GM19438 (cell line): ENCODE data around the gene LRP1B.

Experiments
- ATAC-seq: cut with Tn5 transposase; IDR thresholded peaks from one replicate; pipeline ENCODE4 v1.9.1; 2021; ENCODE audit warnings: low read depth; ENCODE audit not compliant: unreplicated experiment

The LRP1B gene

DNA sequence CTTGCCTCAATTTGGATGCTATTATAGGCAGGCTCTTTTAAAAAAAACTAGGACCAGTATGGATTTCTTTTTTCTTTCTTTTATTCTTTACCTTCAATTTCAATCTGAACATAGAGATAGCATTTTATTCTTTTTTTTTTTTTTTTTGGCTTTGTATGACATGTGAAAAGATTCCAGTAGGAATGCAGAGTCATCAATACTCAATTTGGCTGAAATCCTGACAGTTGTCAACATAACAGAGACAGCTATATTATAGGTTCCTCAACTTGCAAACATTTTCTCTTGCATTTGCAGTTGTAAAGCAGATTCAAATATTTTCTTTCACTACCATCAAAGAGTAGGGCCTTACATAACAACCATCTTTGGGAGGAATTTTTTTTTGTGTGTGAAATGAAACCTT is 334.4 kb downstream of the LRP1B start:
- no peak for ATAC-seq

DNA sequence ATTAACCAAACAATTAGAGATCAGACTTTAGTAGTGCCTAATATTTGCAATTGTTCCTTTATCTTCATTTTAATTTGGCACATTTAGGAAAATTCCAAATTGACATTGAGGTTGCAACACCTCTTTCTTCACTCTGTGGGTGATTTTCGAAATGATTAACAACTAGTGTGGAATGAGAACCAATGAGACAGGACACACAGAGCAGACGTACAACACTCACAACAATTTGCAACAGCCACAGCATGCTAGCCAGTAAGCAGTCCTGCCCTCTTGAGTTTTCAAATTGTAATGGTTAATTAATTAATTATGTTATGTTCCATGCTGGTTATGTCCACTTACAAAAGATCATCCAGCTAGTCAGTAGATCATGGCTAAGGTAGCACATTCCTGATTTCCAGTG is 339.3 kb downstream of the LRP1B start:
- no peak for ATAC-seq

DNA sequence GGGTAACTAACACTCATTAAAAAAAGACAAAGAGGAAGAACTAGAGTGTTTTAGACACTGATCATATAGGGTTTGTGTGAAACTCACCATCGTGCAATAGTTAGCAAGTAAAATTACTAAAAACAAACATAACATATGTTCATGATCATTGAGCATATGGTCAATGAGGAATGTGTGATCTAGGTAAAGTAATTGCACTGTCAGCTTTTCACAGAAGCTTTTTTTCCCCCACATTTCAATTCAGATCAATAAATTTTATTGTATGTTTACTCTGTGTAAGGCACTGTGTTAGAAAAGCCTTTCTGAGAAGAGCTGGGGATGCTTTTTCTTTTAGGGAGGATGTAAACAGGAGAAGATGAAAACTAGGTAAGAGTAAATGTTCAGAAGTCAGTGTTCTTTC is 348.2 kb downstream of the LRP1B start:
- ATAC-seq, result no peak

DNA sequence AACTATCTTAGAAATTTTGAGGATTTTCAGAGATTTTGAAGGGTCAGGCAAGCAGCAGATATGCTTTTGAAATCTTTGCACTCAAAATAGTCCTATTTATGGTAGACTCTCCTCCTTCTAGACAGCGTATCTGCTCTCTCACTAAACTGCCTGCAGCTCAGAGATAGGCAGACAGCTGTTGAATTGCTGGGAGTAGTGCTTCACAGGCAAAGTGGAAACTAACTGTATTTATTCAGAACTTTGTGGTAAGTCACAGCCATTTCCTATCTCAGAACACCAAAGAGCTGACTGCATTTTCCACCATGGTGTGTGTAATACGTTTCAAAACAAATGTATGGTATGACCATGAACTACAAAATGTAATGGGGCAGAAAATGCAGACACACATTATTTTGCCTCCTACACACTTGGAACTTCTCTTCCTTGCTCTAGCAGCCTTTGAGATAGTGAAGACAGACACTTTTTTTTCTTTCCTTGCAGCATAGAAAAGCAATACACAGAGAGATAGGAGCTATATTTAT is 352.4 kb downstream of the LRP1B start:
- no peak for ATAC-seq

DNA sequence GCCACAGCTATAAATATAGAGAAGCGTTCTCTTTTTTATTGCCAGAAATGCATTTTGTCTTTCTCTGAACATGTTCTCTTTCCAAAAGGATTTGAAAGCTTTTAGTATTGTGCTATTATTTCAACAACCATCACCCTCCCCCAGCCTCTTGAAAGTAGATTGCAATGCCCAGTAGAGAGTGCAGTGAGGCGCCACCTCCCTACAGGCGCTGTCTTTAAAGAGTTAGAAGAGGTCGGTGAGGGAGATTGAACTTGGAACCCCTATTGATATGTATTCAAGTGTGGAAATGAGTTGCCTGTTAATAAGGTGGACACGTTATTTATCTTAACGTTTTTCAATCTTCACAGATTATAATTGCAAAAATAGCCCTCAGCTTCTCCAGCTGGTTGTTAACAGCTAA is 360.3 kb downstream of the LRP1B start:
- ATAC-seq, result no peak

DNA sequence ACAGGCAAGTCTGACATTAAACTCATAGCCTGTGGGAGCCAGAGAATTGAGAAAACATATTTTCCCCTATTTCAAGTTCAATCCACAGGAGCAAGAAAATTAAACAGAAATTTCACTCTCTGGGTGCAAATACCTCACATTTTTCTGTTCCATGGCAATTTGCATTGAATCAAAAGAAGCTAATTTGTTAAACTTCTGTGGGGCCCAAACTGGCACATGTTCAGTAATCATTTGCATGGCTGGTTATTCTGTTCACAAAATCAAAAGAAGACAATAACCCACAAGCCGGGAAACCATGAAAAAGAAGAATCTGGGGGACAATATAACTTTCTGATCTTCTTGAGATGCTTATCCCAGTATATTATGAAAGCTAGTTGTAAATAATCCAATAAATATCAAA is 363.1 kb downstream of the LRP1B start:
- no peak for ATAC-seq

DNA sequence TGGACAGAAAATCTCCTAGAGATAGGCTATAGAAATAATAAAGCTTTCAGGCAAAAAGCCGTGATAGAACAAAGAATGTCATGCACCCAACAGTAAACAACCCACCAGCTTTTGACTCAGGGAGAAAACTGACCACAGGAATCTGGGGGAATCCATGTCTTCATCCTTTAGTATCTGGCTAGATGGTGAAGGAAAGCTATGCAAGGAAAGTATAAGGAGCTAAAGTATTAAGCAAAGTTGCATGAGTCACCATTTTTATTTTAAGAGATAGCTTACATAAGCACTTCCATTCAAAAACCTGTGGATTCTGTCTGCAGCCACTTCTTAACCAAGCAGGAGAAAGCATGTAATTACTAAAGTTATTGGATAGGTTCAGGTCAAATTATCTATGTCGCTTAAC is 363.8 kb downstream of the LRP1B start:
- no peak for ATAC-seq

DNA sequence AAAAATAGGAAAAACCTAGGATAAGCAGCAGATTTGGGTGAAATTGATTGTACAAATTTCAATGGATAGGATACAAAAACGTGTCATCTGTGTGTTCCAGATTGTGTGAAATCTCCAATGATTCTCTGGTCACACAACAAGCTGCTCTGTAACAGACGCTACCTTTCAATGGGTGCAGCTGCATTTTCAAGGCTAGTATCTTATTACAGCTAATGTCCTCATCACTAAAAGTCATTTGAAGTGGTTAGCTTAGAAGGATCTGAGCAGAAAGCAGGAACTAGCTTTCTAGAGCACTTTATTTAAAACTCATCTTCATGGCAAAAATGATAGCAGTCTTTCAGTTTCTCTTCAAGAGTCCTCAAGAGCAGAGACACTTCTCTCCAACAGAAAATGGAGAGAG is 364.6 kb downstream of the LRP1B start:
- ATAC-seq, result no peak

DNA sequence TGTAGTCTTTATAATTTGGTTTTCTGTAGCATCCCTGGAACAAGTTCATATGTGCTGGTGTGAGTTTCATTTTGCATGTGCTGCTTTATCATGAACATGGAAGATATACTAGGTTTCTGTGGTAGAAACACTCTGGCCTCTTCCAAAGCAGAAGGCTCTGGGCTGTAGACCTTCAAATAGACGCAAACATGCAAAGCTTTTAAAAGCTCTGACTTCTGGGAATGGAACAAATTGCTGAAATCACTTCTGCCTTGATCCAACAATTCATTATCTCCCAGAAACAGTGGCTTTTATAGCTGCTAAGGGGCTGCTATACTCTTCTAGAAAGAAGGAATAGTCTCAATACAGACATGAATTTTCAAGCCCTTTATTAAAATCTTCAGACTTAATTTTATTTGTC is 382.2 kb downstream of the LRP1B start:
- no peak for ATAC-seq

DNA sequence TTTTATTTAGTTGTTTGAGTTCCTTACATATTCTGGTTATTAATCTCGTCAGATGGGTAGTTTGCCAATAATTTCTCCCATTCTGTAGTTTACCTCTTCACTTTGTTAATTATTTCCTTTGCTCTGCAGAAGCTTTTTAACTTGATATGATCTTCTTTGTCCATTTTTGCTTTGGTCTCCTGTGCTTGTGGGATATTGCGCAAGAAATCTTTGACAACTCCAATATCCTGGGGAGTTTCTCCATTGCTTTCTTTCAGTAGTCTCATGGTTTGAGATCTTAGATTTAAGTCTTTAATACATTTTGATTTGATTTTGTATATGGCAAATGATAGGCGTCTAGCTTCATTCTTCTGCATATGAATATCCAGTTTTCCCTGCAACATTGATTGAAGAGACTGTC is 389.2 kb downstream of the LRP1B start:
- ATAC-seq, result no peak

DNA sequence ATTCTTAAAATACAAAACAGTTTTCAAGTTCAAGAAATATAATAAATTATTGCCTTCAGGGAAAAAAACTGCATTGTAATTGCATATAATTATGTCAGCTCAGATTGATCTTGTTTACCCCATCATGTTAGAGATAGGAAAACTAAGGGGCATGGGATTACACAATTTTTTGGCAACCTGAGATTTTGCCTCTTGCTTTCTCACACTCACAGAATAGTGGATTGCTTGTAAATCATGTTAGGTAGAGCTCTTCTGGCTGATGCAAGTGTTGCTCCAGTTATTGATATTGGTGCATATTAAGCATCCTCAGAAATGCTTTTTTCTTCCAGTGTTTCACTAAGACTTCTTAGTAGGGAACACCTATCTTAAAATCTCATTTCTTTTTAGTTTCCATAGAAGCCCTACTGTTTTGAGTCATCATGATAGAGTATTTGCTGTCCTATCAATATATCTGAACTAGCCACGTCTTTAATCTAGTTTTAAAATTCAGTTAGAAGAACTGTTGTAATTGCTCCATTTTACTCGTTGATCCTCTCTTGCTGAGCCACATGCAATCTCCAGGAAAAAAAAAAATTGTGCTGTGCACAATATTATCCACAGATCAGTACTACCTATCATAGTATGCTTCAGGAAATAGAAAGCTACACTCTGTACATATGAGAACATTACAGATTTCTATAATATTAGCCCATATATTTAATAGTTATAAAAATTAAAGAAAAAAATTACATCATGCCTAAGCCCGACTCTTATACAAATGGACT is 393.1 kb downstream of the LRP1B start:
- ATAC-seq, result no peak

DNA sequence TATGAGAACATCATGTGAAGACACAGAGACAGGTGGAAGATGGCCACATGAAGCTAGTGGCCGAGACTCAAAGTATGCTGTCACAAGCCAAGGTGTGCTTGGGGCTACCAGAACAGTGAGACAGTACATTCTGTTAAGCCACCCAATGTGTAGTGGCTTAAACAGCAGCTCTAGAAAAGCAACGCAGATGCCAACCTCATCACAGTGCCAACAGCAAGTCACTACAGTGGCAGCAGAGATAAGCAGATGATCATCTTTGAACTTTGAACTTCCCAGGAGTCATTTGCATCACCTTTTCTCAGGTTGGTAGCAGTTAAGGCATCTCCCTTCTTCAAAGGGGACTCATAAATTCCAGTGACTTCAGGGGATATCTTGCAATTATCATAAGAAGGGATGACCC is 394.4 kb downstream of the LRP1B start:
- ATAC-seq, result no peak

DNA sequence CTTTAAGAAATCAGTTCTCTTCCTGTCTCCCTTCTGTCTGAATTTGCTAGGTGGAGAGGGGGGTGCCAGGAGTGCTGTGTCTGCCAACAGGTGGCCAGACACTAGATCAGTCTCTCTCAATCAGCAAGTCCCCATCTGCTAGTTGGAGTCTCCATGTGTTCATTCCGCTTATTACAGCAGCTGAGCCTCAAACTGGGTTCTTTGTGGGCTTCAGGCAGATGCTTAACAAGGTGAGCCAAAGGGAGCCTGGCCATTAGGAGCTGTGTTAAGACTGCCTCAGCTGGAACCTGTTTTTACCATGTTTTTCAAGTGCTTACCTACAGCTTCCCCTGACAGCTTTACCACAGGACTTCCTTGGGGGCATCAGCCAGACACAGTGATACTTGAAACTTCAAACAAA is 401.9 kb downstream of the LRP1B start:
- ATAC-seq, result no peak

DNA sequence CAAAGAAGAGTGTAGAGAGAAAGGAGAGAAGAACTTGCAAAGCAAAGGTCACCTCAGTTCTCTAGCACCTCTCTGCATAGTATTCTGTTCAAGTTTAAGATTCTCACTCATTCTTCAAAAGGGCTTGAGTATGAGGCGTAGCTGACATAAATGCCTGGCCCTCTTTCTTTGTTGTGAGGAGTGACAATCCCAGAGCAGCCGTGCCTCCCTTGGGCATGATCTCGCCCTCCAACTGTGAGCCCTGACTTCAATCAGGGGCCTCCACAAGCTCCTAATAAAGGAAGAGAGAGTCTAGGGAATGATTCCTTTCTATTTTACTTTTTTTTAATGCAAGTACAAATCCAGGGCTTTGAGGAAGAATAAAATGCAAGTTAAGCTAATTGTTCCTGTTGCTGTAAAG is 402.7 kb downstream of the LRP1B start:
- no peak for ATAC-seq

DNA sequence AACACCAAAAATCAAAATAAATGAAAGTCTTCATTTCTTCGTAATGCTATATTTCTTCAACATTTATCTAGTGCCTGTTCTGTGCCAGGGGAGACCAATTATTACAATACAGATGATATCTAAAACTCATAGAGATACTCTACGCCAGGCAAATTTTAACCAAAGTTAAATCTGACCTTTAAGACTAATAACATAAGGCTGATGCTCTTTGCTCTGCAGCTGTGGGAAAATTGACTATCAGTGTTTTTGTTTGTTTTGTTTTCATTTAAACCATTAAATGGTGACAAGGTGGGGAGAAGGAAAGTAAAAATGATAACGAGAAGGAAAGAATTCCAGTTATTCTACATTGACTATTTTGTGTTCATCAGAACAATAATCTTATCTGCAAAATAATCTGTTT is 406.4 kb downstream of the LRP1B start:
- ATAC-seq, result no peak

DNA sequence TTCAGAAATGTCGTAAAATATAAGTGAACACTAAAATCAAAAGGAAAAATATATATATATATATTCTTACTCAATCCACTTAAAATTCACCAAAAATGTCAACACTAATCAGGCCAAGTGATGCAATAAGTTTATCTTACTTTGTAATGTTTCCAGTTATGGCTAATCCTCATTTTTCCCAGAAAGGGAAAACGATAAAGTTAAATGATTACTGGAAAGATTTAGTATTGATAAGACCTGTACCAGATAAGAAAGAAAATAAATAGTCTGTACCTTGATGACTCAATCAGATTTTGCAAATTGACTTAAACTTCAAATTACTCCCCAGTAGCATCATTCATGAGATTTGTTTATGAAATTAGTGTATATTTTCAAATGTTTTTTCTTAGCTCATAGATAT is 407.0 kb downstream of the LRP1B start:
- no peak for ATAC-seq

DNA sequence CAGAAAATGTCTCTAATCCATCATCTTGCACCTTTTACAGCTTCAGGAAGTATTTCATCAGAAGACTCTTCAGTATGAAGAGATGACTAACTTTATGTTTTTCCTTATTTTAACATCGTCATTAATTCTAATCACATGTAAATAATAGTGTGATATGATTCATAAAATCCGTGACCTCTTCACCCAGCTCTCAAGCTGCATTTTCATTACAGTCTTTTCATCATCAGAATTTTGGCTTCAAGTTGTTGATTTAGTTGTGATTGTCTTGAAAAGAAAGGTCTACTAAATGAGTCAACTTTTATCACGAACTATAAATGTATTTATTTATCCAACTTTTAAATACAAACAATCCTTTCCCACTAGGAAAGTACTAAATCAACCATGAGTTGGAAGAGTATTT is 410.3 kb downstream of the LRP1B start:
- ATAC-seq, result no peak

DNA sequence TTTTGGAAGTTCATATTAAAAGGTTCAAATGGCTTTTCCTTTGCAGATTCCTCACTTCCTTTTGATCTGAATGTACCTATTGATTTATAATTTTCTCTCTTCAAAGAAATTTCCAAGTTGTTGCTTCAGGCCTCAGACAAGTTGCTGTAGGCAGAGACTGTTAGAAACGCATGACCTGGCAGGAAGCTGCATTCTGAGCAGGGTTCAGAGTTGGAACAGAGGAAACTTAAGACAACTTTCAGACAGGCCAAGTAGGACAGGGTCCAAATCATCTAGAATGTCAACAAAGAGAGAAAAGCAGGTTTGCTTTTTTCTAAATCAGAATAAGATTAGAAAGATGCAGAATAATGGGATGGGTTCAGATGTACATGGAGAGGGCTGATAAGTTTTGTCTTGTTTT is 416.3 kb downstream of the LRP1B start:
- ATAC-seq, result no peak

DNA sequence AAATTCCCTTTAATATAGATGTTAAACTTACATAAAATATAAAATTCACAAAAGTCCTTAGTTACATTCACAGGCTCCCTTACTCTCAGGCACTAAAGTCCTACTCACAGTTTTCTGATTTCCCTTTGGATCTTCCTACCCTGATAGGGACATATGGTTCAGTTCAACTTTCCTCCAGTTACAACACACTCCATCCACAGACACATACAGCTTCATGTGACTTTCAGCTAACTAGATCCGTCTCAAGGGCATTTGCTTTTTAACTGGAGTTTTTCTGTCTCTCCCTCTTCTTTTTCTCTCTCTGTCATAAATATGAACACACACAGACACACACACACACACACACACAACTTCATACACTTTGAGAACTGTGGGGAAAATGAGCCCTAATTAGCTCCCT is 419.2 kb downstream of the LRP1B start:
- no peak for ATAC-seq

DNA sequence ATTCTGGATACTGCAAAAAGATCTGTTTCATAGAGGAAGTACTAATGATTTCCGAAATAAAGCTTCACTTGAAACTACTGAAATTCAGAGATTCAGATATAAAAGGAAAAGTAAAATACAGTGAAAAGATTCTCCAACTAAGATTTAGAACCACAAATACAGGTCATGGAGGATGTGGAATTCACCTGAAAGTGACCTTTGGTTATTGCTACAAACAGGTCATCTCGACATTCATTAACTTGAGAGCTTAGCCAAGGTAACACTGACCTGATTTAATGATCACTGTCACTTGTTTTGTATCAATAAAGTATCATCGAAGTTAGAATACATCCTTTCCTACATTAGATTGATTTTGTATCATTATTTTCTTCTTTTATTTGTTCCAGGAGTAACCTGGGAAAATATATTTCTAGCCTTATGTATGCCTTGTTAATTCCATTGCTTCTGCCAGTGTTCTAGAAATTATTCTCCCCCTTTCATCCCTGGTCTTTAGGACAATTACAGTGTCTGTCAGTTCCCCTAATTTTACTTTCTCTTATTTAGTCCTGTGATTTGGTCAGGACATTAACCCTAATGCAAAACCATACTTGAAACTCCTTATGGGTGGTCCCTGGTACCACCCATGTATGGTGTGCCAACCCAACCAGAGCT is 420.1 kb downstream of the LRP1B start:
- ATAC-seq, result no peak

DNA sequence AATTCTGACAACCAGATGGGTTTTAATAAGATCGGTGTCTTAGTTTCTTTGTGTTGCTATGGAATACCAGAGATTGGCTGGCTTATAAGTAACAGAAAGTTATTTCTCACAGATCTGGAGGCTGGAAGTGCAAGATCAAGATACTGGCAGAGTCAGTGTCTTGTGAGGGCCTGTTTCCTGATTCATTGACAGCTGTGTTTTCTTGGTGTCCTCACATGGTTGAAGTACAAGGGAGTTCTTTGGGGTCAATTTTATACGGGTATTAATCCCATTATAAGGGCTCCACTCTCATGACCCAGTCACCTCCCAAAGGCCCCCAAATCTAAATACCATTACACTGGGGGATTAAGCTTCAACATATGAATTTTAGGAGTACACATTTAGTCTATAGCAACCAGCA is 421.1 kb downstream of the LRP1B start:
- no peak for ATAC-seq

DNA sequence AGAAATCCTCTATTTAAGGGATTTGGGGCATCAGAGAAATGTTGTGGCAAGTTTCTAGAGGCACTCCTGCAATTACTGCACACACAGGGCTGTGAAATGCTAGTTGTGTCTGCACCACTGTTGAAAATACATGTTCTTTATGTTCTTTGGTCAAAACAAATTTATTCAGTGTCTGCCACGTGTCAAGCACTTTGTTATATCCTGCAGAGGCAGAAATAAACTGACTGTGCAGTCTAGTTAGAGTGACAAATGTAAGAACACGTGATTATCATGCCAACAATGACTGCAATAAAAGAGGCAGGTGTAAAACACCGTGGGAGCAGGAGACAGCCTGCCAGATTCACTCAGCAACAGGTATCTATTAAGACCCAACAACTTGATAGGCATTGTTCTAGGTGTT is 423.3 kb downstream of the LRP1B start:
- ATAC-seq, result no peak
